Mesothelial cell of epicardium (in vitro differentiated cells): ENCODE data around the gene DOCK8. TPM values are rescaled to one million over a fixed set of nuclear protein-coding genes. Genes with fewer than 3 reads are reported as not detected.
A peak's percentile ranks its signal among the peaks of the same experiment; 100 is the strongest.

Experiments used
- DNase-seq, 2 experiments: peaks; one replicate each; pipeline ENCODE4 v3.0.0; 2021; ENCODE audit warnings: low spot score in 2 of 2; ENCODE audit not compliant: unreplicated experiment in 2 of 2
- H3K27ac Mint-ChIP-seq: 2 replicates; pipeline ENCODE4 v1.8.0; 2021; ENCODE audit warnings: mixed read lengths
- H3K27me3 Mint-ChIP-seq: 2 replicates; pipeline ENCODE4 v1.8.0; 2021; ENCODE audit warnings: low read depth, mixed read lengths
- H3K36me3 Mint-ChIP-seq: 2 replicates; pipeline ENCODE4 v1.8.0; 2021; ENCODE audit warnings: mixed read lengths
- H3K4me1 Mint-ChIP-seq: 2 replicates; pipeline ENCODE4 v1.8.0; 2021; ENCODE audit warnings: mixed read lengths
- H3K4me3 Mint-ChIP-seq: 2 replicates; pipeline ENCODE4 v1.8.0; 2021; ENCODE audit warnings: mild to moderate bottlenecking, moderate library complexity, mixed read lengths
- H3K9me3 Mint-ChIP-seq: 2 replicates; pipeline ENCODE4 v1.8.0; 2021; ENCODE audit warnings: mixed read lengths
- total RNA-seq: library from RNA; stranded (reverse); gene quantifications from 3 replicates; pipeline ENCODE4 v1.2.1, GENCODE V29; 2021
- TF ChIP-seq, protein P1 (sequence below): fragments of 200-600 bp; sonication (generic); IDR thresholded peaks from one replicate; pipeline ENCODE4 v1.5.0; 2021; ENCODE audit warnings: antibody characterized with exemption; ENCODE audit not compliant: unreplicated experiment

Gene DOCK8
- total RNA-seq, 1 donor from 2014 or later: 8.9 TPM

DNA sequence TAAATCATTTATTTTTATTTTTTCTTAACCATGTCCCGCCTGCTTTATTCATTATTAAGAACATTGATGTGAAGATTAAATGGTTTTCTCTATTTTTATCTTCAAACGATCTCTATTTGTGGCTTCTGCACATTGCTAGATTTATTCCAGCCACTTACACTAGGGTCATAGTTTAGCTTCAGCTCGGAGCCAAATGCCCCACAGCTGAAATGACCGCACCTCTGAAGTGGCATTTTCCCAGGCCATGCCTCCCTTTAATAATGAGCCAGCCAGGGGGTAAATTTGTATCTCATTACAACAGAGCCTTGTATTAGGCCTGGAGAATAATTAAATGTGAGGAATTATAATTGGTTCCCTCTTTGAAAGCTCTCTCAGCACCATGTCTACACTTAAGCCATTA lies 89.4 kb downstream of the DOCK8 start:
- Mint-ChIP-seq H3K27me3 (peaks cover 2% of the 10 kb centered on the region), H3K27ac (peak overlapping the region; percentile 97)

DNA sequence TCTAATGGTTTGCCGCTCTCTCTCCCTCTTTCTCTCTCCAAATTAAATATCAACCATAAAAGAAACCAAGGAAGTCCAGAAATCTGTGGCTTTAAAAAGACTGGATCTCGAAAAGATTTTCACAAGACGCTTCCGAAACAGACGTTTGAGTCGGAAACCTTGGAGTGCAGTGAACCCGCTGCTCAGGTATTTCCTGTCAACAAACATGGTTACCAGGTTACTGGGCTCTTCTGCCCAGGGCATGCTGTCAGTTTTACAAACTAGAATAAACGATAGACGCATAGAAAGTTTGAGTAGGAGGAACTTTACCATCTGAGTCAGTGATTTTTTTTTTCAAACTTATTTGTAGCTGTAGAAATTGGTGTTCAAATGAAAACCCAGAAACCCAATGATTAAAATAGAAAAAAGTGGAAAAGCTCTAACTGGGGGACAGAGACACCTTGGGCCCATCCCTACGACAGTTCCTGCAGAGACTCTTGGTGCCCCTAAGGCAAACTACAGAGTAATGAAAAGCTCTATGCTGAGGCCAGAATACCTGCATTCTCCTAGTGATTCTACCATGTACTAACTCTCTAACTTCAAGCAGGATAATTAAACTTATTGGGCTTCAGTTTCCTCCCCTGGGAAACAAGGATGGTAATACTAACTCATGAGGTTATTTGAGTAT lies 90.0 kb downstream of the DOCK8 start:
- H3K36me3 Mint-ChIP-seq: no peaks in the 10 kb centered on the region
- TF ChIP-seq, protein P1, sequence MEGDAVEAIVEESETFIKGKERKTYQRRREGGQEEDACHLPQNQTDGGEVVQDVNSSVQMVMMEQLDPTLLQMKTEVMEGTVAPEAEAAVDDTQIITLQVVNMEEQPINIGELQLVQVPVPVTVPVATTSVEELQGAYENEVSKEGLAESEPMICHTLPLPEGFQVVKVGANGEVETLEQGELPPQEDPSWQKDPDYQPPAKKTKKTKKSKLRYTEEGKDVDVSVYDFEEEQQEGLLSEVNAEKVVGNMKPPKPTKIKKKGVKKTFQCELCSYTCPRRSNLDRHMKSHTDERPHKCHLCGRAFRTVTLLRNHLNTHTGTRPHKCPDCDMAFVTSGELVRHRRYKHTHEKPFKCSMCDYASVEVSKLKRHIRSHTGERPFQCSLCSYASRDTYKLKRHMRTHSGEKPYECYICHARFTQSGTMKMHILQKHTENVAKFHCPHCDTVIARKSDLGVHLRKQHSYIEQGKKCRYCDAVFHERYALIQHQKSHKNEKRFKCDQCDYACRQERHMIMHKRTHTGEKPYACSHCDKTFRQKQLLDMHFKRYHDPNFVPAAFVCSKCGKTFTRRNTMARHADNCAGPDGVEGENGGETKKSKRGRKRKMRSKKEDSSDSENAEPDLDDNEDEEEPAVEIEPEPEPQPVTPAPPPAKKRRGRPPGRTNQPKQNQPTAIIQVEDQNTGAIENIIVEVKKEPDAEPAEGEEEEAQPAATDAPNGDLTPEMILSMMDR: no peak
- H3K9me3 Mint-ChIP-seq: peaks cover 11% of the 10 kb centered on the region
- H3K4me1 Mint-ChIP-seq: peaks cover 12% of the 10 kb centered on the region
- peak overlapping the region; percentile 57 for H3K4me3 Mint-ChIP-seq
- H3K27ac Mint-ChIP-seq: peak overlapping the region; percentile 97
- DNase-seq: no peak
- peaks cover 2% of the 10 kb centered on the region for H3K27me3 Mint-ChIP-seq

More for the DNA sequence above, 89.4 kb downstream of the DOCK8 start:
- H3K36me3 Mint-ChIP-seq: no peaks in the 10 kb centered on the region
- H3K4me3 Mint-ChIP-seq: peak overlapping the region; percentile 57
- H3K4me1 Mint-ChIP-seq: peaks cover 12% of the 10 kb centered on the region
- peaks cover 11% of the 10 kb centered on the region for H3K9me3 Mint-ChIP-seq
- TF ChIP-seq, protein P1: no peak
- no peak for DNase-seq

DNA sequence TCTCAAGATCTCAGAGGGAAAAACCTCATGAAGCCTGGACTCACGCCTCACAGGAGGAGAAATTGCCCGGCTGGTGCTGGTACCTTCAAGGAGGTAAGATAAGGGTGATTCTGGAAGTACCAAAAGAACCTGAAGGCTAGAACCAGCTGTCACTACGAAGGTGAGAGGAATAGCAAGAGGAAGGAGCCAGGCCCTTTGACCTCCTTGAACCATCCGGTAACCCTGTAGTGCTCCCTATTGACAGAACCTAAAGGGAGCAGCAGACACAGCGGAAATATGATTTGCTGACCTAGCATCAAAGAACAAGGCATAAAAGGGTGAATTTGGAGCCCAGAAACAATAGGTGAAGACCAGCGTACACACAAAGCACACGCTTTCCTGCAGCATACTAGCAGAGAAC lies 92.2 kb downstream of the DOCK8 start:
- TF ChIP-seq, protein P1: no peak
- no peak overlapping the region for H3K4me3 Mint-ChIP-seq
- no peak overlapping the region for H3K27ac Mint-ChIP-seq
- no peaks in the 10 kb centered on the region for H3K27me3 Mint-ChIP-seq
- H3K36me3 Mint-ChIP-seq: no peaks in the 10 kb centered on the region
- peaks cover 12% of the 10 kb centered on the region for H3K4me1 Mint-ChIP-seq
- DNase-seq: no peak
- H3K9me3 Mint-ChIP-seq: peaks cover under 1% of the 10 kb centered on the region

DNA sequence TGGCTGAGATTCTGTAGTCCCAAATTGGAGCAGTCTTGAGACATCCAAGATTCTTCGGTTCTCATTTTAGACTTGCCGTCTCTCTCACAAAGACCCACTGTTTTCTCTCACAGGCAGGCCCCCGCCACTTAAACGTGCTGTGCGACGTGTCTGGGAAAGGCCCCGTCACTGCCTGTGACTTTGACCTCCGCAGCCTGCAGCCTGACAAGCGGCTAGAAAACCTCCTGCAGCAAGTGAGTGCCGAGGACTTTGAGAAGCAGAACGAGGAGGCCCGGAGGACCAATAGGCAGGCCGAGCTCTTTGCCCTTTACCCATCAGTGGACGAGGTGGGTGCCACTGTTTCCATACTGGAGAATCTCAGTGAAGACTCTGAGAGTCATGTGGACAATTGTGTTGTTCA lies 97.2 kb downstream of the DOCK8 start:
- Mint-ChIP-seq H3K9me3 (no peaks in the 10 kb centered on the region), H3K4me3 (no peak overlapping the region), H3K4me1 (no peaks in the 10 kb centered on the region), H3K36me3 (no peaks in the 10 kb centered on the region), H3K27me3 (no peaks in the 10 kb centered on the region), H3K27ac (no peak overlapping the region)
- no peak for DNase-seq
- TF ChIP-seq, protein P1: no peak

DNA sequence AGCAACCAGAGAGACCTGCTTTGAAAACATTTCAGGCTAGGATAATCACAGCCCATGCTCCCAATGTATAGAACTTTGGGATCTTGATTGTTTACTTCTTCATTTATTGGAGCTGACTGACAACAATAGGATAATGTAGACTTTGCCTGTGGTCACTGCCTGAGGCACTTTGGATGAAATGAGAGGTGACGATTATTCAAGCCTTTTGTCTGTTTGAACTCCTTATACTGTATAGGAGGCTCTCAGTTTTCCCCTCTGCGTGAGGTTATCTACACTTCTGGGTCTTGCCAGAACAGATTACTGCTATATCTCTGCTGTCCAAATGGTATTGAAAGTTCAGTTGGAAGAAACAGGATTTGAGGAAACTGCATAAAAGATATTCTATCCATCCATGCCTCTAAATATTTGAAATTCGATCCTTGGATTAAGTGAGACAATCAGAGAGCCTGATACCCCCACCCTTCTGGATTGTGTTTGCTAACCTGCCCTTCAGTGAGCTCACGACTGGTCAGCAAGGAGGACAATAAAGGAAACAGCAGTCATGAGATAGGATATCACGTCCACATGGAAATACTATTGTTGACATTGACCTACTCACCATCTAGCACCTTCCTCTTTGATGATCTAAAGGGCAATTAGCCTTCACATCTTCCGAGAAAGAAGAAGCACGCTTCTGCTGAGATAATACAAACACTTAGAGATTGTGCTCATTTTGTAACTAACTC lies 98.1 kb downstream of the DOCK8 start:
- no peaks in the 10 kb centered on the region for H3K27me3 Mint-ChIP-seq
- H3K27ac Mint-ChIP-seq: no peak overlapping the region
- TF ChIP-seq, protein P1: no peak
- DNase-seq: no peak
- no peaks in the 10 kb centered on the region for H3K4me1 Mint-ChIP-seq
- no peaks in the 10 kb centered on the region for H3K9me3 Mint-ChIP-seq
- no peak overlapping the region for H3K4me3 Mint-ChIP-seq
- no peaks in the 10 kb centered on the region for H3K36me3 Mint-ChIP-seq
